Erythroblast (primary cell): Measurements from ENCODE around the gene HUNK.

ENCODE experiments used
- GATA1 ChIP-seq: IDR thresholded peaks from 2 replicates; pipeline ENCODE4 v1.6.1; 2011; ENCODE audit warnings: low read depth, mild to moderate bottlenecking, control low read depth, low read length, moderate library complexity
- POLR2A ChIP-seq: IDR thresholded peaks from 2 replicates; pipeline ENCODE4 v1.6.1; 2011; ENCODE audit warnings: mild to moderate bottlenecking, low read length

- no peak for TF ChIP-seq POLR2A
- no peak for TF ChIP-seq GATA1
These were observed 6.4 kb downstream of the HUNK start for GRCh38 chr21:31879241-31879650.
